Choroid plexus epithelial cell (primary cell): ENCODE measurements around the gene LPO.

Source experiments
- DNase-seq: peaks from one replicate; pipeline ENCODE4 v3.0.0-alpha.2; 2010; ENCODE audit warnings: low read depth
- H3K4me3 ChIP-seq: 2 replicates; pipeline ENCODE4 v1.5.1; 2011; ENCODE audit warnings: low read depth, mild to moderate bottlenecking, control low read depth, low read length, moderate library complexity
- CTCF ChIP-seq: conservative IDR thresholded peaks from 2 replicates; pipeline ENCODE4 v1.5.1; 2011; ENCODE audit warnings: low read depth, mild to moderate bottlenecking, control low read depth, inconsistent platforms, low read length, moderate library complexity

The LPO gene

GRCh38 chr17:58281511-58282011, 43.2 kb downstream of the LPO start:
- TF ChIP-seq CTCF = no peak
- DNase-seq = no peak
- H3K4me3 ChIP-seq = no peak overlapping the region

GRCh38 chr17:58282442-58282841, 44.1 kb downstream of the LPO start:
- no peak overlapping the region for H3K4me3 ChIP-seq
- no peak for TF ChIP-seq CTCF
- DNase-seq = no peak

- no peak for TF ChIP-seq CTCF
- no peak overlapping the region for H3K4me3 ChIP-seq
- DNase-seq = no peak
Observed at GRCh38 chr17:58283674-58284612, 45.6 kb downstream of the LPO start.

GRCh38 chr17:58284613-58285421, 46.4 kb downstream of the LPO start:
- DNase-seq = no peak
- H3K4me3 ChIP-seq = no peak overlapping the region
- no peak for TF ChIP-seq CTCF

GRCh38 chr17:58285422-58285810, 47.0 kb downstream of the LPO start:
- no peak for TF ChIP-seq CTCF
- H3K4me3 ChIP-seq = no peak overlapping the region
- no peak for DNase-seq

GRCh38 chr17:58289869-58290268, 51.5 kb downstream of the LPO start:
- no peak for TF ChIP-seq CTCF
- H3K4me3 ChIP-seq = no peak overlapping the region
- no peak for DNase-seq
